Measurements from ENCODE around the gene BPIFB3. TPM values are rescaled to one million over a fixed set of nuclear protein-coding genes. Genes with fewer than 3 reads are reported as not detected.

Gene BPIFB3
- total and polyA plus RNA-seq, 11 donors = not detected

- no peak for ATAC-seq
- no peaks in the 10 kb centered on the region for H3K4me1 ChIP-seq
- H3K36me3 ChIP-seq = no peaks in the 10 kb centered on the region
- intact Hi-C loops (cut with DNase I) = no loop called here
- no peak for DNase-seq
- WGBS, 4 donors = 65 to 75% (median 73%) methylated on average over 2 of the region's 2 CpGs
- no peak overlapping the region for H3K27ac ChIP-seq
- peaks cover 0 to 3% (median 0%) of the 10 kb centered on the region in 9 donors for H3K27me3 ChIP-seq
- H3K4me3 ChIP-seq = no peak overlapping the region
- TF ChIP-seq POLR2A (IDR thresholded peaks at IDR 0.05) = no peak
- no peak for TF ChIP-seq CTCF (IDR thresholded peaks at IDR 0.05)
- no peaks in the 10 kb centered on the region for H3K9me3 ChIP-seq
These were observed 1.1 kb downstream of the BPIFB3 start for GRCh38 chr20:33054791-33055190.

- Histone ChIP-seq H3K4me3 (no peak overlapping the region), H3K36me3 (no peaks in the 10 kb centered on the region), H3K27ac (no peak overlapping the region), H3K27me3 (peaks cover 0 to 3% (median 0%) of the 10 kb centered on the region in 9 donors), H3K4me1 (no peaks in the 10 kb centered on the region), H3K9me3 (no peaks in the 10 kb centered on the region)
- TF ChIP-seq POLR2A (IDR thresholded peaks at IDR 0.05) = no peak
- no peak for TF ChIP-seq CTCF (IDR thresholded peaks at IDR 0.05)
- no peak for DNase-seq
- intact Hi-C loops (cut with DNase I) = no loop called here
- no peak for ATAC-seq
- 64 to 85% (median 77%) methylated on average over 7 of the region's 7 CpGs for WGBS, 4 donors
These were observed 5.4 kb downstream of the BPIFB3 start for GRCh38 chr20:33059136-33059535.

- no peaks in the 10 kb centered on the region for H3K9me3 ChIP-seq
- H3K36me3 ChIP-seq = no peaks in the 10 kb centered on the region
- no peak for TF ChIP-seq POLR2A (IDR thresholded peaks at IDR 0.05)
- no peak for TF ChIP-seq CTCF (IDR thresholded peaks at IDR 0.05)
- ATAC-seq (no peak), DNase-seq (no peak)
- 86 to 94% (median 91%) methylated on average over 21 to 22 of the region's 22 CpGs for WGBS, 4 donors
- no peak overlapping the region for H3K4me3 ChIP-seq
- intact Hi-C loops (cut with DNase I) = no loop called here
- H3K27ac ChIP-seq = no peak overlapping the region
- H3K27me3 ChIP-seq = peaks cover 0 to 3% (median 0%) of the 10 kb centered on the region in 9 donors
- H3K4me1 ChIP-seq = no peaks in the 10 kb centered on the region
These were observed 6.2 kb downstream of the BPIFB3 start for GRCh38 chr20:33059741-33060390.

GRCh38 chr20:33061658-33062028 lies 7.9 kb downstream of the BPIFB3 start:
- intact Hi-C loops (cut with DNase I) = no loop called here
- H3K4me3 ChIP-seq = no peak overlapping the region
- DNase-seq = no peak
- H3K9me3 ChIP-seq = no peaks in the 10 kb centered on the region
- WGBS, 4 donors = 78 to 82% (median 80%) methylated on average over 14 of the region's 14 CpGs
- H3K36me3 ChIP-seq = no peaks in the 10 kb centered on the region
- H3K4me1 ChIP-seq = no peaks in the 10 kb centered on the region
- no peak overlapping the region for H3K27ac ChIP-seq
- TF ChIP-seq CTCF (IDR thresholded peaks at IDR 0.05) (no peak), POLR2A (IDR thresholded peaks at IDR 0.05) (no peak)
- H3K27me3 ChIP-seq = no peaks in the 10 kb centered on the region
- ATAC-seq = no peak

All from heart left ventricle (tissue), 16 donors.